ENCODE measurements around the gene SLC25A29. TPM values are rescaled to one million over a fixed set of nuclear protein-coding genes. Genes with fewer than 3 reads are reported as not detected.

SLC25A29 gene
- total and polyA plus RNA-seq, 2 of the 13 experiments (the other 11 are each of a cell fraction or from before 2014, with no cell fraction given), result 12.2 to 17.2 TPM

- TF ChIP-seq ZNF281 (CRISPR knock-in tag; IDR thresholded peaks at IDR 0.05; ENCODE audit: borderline replicate concordance) (no peak), ZNF549 (CRISPR knock-in tag; IDR thresholded peaks at IDR 0.05) (no peak), GPN1 (CRISPR knock-in tag; IDR thresholded peaks at IDR 0.05; ENCODE audit: borderline replicate concordance) (no peak), ZNF644 (CRISPR knock-in tag; IDR thresholded peaks at IDR 0.05; ENCODE audit: low read depth) (no peak), GATAD1 (CRISPR knock-in tag; IDR thresholded peaks at IDR 0.05) (no peak), ZMYM4 (CRISPR knock-in tag; IDR thresholded peaks at IDR 0.05) (no peak), ZNF230 (CRISPR knock-in tag; IDR thresholded peaks at IDR 0.05) (no peak), FOXJ3 (CRISPR knock-in tag; IDR thresholded peaks at IDR 0.05; ENCODE audit: borderline replicate concordance) (no peak), MTA3 (CRISPR knock-in tag; IDR thresholded peaks at IDR 0.05) (no peak), ZNF672 (CRISPR knock-in tag; IDR thresholded peaks at IDR 0.05) (no peak), MEIS2 (CRISPR knock-in tag; IDR thresholded peaks at IDR 0.05) (peak; percentile 41; the same call in 1 of the 2 replicates), ZNF256 (CRISPR knock-in tag; conservative IDR thresholded peaks at IDR 0.05) (no peak), ZNF766 (CRISPR knock-in tag; IDR thresholded peaks at IDR 0.05; ENCODE audit: borderline replicate concordance) (no peak), ZNF841 (CRISPR knock-in tag; IDR thresholded peaks at IDR 0.05; ENCODE audit: borderline replicate concordance) (no peak), ZNF629 (CRISPR knock-in tag; conservative IDR thresholded peaks at IDR 0.05) (no peak), XRCC5 (optimal IDR thresholded peaks at IDR 0.05; ENCODE audit: low read length) (no peak), POLR2AphosphoS2 (IDR thresholded peaks at IDR 0.05; ENCODE audit: low read depth, low read length) (no peak), MYC (CRISPR knock-in tag; IDR thresholded peaks at IDR 0.05; ENCODE audit: borderline replicate concordance) (0 out of 2 replicates have a peak, but pooled peaks have one; percentile 23), TRIM22 (IDR thresholded peaks at IDR 0.05) (no peak), FLYWCH1 (CRISPR knock-in tag; IDR thresholded peaks at IDR 0.05) (no peak), MIER3 (CRISPR knock-in tag; IDR thresholded peaks at IDR 0.05; ENCODE audit: borderline replicate concordance) (no peak), PREB (CRISPR knock-in tag; IDR thresholded peaks at IDR 0.05) (no peak), ZNF329 (CRISPR knock-in tag; IDR thresholded peaks at IDR 0.05; ENCODE audit: low read depth) (no peak; the same call in 1 of the 2 replicates)
- TF ChIP-seq, protein P1, sequence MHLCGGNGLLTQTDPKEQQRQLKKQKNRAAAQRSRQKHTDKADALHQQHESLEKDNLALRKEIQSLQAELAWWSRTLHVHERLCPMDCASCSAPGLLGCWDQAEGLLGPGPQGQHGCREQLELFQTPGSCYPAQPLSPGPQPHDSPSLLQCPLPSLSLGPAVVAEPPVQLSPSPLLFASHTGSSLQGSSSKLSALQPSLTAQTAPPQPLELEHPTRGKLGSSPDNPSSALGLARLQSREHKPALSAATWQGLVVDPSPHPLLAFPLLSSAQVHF (CRISPR knock-in tag; IDR thresholded peaks at IDR 0.05), result 0 out of 2 replicates have a peak, but pooled peaks have one; percentile 23
Observed at GRCh38 chr14:100306101-100306997, at the start of gene SLC25A29 (continued).
